IPS DF 19.7 (cell line): ENCODE results near the gene LRRC73.
"Not testable (repeated sequence)": the region's sequence is repeated elsewhere in the genome, so short reads cannot be mapped to it uniquely, and the experiment has no call there.

ENCODE experiments used
- DNase-seq: peaks from one replicate; pipeline ENCODE4 v3.0.0-alpha.2; 2013; ENCODE audit warnings: low read depth, low spot score

The LRRC73 gene, protein sequence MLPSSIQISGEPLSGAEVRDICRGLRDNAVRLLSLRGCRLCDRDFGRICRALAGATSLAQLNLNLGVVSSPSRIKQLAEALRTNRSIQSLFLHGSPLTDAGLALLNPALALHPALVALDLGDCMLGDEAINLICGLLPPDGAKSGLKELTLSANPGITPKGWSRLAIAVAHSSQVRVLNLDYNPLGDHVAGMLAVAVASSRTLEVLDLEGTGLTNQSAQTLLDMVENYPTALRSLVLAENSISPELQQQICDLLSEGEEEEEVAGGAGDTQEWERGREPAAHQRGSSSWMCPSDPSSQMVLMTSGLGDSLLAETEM

DNA sequence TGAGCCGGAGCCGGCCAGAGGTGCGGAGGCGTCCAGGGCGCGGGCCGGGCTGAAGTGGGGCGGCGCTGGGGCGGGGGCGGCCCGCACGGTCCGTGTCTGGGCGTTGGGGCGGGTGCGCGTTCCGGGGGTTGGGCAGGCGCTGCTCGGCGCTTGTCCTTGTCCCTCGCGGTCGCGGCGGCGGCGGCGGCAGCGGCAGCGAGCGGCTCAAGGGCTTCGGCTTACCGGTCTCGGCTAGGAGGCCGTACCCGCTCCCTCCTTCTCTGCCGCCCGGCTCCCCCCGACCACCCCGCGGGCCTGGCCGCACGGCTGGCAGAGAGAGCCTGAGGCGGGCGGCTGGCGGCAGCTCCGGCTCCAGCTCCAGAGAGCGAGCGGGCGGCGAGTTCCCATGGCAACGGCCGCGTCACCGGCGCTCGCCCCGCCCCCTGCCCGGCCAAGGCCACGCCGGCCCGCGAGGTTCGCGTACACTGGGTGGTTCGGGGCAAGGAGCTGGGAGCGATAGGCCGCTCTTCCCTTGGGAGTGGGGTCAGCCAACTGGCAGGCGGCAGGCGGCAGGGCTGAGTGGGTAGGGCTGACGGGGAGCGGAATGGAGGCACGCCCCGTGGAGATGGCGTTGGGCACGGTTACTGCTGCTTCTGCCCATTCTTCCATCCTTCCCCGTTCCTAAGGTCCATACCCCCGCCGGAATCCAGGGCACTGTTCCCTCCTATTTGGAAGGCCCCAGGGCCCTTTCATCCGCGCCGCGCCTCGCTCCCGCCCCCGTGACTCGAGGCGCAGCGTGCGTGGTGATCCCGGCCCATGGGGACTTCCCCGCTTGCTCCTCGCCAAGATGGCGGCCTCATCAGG lies at the start of gene LRRC73:
Gene LRRC73 (minus strand): TSS at position 363 of the 843 bp plus-strand sequence. CDS start 561 bp downstream, outside the sequence.
- no peak for DNase-seq

DNA sequence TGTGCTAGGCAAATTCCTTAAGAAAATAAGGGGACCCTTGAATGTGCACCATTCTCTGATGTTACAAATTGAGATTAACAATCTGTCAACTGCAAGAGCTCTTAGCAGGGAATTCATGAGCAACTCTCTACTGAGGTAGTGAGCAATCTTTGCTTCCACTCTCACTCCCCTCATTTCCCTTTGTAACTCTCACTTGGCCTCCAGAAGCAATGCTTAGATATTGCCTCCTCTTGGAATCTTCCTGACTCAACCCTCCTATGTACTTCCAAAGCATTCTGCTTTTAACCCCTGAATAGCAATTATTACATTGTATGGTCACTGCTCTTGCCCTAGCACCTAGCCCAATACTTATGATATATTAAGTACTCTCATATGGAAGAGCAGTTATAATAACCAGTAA lies 49.2 kb upstream of the LRRC73 start:
- DNase-seq = no peak

DNA sequence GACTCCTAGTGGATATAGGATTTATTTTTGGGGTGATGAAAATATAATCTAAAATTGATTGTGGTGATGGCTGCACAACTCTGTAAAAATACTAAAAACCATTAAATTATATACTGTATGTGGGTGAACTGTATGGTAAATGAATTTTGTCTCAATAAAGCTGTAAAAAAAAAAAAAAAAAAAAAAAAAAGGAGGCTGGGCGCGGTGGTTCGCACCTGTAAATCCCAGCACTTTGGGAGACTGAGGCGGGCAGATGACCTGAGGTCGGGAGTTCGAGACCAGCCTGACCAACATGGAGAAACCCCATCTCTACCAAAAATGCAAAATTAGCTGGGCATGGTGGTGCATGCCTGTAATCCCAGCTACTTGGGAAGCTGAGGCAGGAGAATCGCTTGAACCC lies 47.5 kb upstream of the LRRC73 start:
- not testable (repeated sequence) for DNase-seq

DNA sequence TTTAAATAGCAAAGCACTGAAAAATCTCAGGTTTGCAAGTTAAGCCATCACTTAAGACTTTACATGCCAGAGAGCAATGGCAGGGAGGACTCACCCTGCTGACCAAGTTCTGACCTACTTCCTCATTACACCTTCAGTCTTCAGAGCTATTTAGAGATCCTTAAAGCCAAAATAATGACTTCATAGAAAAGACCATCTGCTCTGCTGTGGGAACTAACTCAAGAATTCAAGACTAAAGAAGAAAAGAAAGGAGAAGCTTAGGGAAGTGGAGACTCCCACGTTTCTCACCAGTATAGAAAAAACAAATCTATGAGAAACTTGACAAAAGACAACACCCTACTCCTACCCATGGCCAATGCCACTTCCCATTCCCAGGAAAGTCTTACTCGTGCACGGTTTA lies 37.1 kb upstream of the LRRC73 start:
- DNase-seq = no peak

DNA sequence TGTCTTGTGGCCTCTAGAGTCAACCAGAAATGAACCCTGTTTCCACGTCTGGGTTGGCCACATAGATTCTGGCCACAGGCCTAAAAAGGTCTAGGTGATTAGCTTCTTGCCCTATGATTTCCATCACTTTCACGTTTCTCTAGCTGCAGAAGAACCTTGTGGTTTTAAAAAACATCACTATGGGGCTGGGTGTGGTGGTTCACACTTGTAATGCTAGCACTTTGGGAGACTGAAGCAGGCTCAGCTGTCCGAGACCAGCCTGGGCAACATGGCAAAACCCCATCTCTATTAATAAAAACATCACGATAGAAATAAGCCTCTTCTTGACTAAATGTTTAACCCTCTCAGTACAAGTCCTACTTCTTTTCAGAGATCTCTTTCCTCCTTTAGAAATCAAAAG lies 34.3 kb upstream of the LRRC73 start:
- DNase-seq = no peak

DNA sequence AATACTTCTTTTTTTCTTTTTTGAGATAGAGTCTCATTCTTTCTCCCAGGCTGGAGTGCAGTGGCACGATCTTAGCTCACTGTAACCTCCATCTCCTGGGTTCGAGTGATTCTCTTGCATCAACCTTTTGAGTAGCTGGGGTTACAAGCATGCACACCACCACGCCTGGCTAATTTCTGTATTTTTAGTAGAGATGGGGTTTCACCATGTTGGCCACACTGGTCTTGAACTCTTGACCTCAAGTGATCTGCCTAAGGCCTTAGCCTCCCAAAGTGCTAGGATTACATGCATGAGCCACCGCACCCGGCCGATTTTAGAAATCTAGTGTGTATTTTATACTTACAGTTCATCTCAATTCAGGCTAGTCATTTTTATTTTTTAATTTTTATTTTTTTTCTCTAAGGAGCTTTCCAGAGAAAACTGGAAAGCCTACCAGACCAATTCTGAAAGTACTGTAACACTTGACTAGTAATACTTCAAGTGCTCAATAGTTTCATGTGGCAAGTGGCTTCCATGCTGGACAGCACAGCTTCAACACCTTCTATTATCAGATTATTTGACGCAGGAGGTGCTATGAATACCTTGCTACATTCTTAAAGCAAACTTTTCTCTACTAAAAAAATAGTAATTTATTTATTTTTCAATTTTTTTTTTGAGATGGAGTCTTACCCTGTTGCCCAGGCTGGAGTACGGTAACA lies 31.8 kb upstream of the LRRC73 start:
- DNase-seq = no peak

DNA sequence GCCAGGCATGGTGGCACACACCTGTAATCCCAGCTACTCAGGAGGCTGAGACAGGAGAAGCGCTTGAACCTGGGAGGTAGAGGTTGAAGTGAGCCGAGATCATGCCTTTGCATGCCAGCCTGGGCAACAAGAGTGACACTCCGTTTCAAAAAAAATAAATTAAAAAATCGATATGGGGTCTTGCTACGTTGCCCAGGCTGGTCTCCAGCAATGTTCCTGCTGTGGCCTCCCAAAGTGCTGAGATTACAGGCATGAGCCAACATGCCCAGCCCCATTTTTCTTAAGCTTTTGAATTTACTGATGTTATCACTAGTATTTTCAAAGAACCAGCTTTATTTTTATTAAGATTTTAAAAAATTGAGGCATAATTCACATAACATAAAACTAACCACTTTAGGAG lies 30.4 kb upstream of the LRRC73 start:
- DNase-seq = no peak

DNA sequence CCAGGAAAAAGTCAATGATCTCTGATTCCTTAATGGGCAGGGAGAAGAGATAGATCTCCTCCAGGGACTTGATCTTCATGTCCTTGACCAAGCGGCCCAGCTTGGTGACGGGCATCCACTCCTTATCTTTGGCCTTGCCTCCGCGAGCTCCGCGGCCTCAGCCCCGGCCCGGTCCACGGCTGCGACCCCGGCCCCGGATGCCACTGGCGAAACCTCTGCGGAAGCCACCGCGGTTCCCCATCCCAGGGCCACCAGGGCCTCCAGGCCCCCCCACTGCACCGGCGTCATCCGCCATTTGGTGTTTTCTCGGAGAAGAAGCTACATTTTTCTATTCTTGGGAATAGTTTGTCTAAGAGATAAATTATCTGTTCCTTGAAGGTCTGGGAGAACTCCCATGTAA lies 29.3 kb upstream of the LRRC73 start:
- DNase-seq = not testable (repeated sequence)

DNA sequence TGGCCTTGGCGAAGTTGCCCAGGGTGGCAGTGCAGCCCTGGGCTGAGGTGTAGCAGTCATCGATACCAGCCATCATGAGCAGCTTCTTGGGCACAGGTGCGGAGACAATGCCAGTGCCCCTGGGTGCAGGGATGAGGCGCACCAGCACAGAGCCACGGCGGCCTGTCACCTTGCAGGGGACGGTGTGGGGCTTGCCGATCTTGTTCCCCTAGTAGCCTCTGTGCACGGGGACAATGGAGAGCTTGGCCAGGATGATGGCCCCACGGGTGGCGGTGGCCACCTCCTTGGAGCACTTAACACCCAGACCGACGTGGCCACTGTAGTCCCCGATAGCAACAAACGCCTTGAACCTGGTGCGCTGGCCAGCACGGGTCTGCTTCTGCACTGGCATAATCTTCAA lies 28.8 kb upstream of the LRRC73 start:
- not testable (repeated sequence) for DNase-seq

DNA sequence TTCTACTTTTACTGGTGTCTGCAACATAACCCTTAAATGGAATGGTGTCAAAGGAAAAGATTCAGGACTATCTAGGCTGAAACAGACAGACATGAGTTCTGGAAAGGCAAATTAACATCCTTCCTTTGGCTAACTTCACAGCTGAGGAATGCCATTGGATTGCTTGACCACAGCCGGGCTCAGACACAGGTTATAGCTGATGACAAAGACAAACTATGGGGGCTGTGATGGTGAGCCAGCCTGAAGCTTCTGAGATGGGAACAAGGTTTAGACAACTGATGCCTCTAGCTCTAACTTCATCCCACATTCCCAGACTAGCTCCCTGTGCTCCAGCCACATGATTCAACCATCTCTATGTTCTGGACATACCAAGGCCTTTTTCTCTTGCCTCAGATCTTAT lies 22.1 kb upstream of the LRRC73 start:
- DNase-seq = no peak

DNA sequence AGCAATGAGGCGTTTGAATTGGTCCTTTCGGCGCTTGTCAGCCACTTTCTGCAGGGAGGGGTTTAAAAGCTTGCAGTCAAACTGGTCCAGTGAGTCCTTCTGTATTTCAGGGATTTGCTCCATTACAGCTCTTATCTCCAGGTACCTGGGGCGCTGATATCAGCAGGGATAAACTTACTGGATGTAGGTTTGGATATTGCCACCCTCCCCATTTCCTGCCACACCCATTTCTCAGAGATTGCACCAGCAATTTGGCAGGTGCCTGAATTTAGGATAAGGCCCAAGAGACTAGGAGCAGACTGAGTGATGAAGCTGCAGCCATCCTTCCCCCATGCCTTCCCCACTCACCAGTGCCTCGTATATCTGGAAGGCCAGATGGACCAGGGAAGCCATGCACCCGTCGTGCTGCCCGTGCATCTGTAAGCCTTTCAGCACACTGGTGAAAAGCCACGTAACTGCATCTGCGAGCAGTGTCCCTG lies 14.4 kb upstream of the LRRC73 start:
- DNase-seq = no peak

DNA sequence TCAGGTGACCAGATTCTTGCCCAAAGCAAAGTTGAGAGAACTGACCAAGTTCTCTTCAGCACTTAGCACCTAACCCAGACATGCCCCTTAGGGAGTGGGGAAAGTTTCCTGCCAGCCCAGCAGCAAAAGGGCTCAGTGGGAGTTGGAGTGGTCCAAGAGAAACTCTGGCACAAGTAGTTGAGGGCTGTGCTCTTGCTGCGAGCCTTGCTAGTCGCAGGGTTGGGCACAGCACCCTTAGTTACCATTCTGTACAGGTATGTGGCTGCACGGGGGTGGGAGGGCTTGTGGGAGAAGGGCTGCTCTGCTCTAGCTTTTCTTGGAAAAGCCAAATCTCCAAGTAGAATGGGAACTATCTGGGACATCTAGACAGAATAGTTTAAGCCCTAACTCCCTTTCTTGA lies 13.1 kb upstream of the LRRC73 start:
- no peak for DNase-seq

DNA sequence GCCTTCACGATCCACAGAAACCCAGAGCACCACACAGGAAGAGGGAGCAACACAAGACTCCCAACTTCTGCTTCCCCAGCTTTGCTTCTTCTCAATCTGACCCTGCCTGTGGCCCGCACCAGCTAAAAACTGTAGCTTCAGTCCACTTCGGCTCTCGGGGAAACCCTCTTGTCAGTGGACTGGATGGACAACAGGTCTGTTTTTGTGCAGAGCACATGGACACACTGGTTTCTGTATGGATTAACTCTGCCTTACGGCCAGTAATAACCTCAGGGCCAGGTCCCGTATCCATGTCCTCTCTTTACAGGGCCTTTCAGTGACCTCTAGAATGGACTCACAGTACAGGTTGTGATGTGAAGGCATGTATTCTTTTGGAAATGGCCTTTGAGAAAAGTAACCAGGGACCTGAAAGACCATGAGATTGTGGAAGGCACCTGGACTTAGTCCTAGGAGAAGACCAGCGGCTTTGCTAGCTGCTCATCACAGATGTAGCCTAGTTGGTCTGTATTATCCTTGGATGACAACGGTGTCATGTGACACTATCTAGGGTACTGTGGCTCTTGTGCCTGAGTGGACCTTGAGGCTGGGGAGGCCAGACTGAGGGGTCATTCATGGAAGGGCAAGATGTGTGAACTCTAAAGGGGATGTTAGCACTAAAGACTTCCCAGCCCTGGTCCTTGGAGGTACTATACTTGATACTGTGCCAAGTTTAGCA lies 12.6 kb upstream of the LRRC73 start:
- no peak for DNase-seq

DNA sequence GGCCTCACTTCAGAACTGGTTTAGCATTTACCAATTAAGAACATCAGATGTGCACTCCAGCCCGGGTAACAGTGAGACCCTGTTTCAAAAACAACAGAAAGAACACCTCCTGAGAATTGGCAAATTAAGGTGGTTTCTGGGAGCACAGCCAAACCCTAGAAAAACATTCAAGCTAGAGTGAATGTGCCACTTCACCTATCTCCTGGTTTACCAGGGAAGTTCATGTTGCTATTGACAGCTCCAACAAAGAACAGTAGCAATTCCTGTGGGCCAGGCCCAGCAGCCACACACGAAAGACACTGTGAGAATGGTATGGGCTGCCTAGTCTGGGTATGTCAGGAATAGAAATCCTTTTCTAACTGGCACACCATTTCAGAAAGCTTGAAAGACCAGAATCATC lies 11.7 kb upstream of the LRRC73 start:
- no peak for DNase-seq

DNA sequence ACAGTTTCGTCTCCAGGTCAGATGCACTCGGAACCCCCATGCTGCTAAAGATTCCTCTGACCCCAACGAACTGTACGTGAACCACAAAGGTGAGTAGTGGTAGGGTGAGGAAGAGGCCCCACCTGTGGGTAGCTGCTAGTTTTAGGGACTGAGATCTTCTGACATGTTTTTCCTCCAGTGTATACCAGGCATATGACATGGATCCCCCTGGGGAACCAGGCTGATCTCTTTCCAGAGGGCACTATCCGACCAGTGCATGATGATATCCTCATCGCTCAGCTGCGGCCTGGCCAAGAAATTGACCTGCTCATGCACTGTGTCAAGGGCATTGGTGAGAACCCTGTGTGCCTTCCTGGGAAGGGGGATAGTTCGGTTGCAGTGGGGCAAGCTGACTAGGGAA lies 10.0 kb upstream of the LRRC73 start:
- DNase-seq = no peak

DNA sequence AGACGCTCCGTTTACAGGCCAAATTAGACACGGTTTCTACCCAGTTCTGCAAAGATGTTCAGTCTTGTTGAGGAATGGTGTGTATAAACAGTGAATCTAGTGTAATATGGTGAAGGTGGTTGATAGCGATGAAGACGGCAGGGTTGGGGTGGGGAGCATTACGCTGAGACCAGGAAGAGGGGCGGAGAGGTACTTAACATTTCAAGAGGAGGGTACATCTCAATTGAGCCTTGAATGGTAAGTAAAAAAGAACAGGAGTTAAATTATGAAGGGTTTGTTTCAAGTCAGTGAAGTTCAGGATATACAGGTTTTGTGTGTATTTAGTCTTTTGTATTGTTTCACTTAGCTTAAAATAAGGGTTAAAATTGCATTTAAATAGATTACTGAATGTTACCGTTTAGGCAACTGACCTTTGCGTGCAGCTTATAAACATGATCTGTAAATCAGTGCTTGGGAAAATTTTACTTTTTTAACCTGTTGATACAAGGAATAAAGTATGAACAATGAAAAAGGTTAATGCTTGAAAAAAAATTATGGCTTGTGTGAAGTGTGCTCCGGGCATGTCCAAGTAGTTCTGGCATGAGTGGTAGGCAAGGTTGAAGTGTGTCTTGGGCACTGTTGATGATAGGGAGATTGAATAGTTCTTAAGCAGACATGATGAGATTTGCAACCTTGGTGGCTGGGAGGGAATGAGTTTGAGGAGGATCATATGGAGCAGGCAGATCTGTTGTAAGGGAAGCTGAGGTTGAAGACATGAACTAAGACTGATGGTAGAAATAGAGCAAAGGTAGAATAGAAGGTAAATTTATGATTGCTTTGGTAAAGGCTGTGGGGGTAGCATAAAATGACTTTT lies 7.6 kb upstream of the LRRC73 start:
- no peak for DNase-seq

DNA sequence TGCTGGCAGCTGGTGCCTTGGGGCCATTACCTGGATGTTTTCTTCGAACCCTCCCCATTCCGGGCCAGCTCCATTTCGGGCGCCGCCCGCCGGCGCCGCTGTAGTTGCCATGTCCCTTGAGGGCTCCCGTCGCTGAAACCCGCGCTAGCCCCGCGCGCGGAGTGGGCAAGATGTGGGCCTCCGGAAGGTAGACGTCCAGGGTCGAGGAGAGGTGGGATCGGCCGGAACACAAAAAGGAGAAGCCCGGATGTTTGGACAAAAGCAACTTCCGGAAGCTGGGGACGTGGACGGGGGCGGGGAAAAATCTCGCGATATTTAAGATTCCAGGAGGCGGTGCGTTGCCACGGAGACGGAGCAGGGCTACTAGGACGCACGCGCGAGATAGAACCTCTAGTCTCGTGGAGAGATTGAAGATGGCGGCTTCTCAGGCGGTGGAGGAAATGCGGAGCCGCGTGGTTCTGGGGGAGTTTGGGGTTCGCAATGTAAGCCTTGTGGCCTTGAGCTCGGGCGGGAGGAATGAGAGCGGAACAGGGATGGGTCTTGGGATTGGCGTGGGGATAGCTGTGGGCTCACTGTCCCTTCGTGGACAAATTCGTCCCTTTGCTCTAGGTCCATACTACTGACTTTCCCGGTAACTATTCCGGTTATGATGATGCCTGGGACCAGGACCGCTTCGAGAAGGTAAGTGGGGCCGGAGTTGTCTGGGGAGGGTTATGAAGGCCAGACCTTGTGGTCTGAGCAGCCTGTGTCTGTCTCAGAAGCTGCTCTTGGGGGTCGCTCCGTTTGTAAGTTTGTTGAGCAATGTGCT lies 6.8 kb upstream of the LRRC73 start, which contains the start of the genes POLR1C and YIPF3:
Gene POLR1C (plus strand): TSS at position 393 of the 808 bp plus-strand sequence. CDS start 21 bp downstream, at position 414.
Gene YIPF3 (minus strand): TSS at position 230 of the 808 bp plus-strand sequence. CDS start 119 bp downstream, at position 111.
- DNase-seq = peak; percentile 90

DNA sequence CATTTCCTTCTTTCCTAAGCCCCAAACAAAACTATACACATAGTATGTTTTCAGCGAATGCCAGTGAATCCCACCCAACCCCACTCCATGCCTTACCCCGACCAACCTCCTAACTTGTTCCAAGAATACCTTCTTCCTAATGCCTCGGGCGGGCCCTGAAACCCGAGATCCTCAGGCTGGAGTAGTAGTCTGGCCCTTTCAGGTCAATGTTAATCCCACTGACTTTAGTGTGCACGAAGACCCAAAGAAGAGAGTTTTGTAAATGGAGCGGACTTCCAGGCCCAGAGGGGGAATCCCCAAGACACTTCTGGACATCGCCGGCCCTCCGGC lies 6.2 kb upstream of the LRRC73 start:
- DNase-seq = no peak

DNA sequence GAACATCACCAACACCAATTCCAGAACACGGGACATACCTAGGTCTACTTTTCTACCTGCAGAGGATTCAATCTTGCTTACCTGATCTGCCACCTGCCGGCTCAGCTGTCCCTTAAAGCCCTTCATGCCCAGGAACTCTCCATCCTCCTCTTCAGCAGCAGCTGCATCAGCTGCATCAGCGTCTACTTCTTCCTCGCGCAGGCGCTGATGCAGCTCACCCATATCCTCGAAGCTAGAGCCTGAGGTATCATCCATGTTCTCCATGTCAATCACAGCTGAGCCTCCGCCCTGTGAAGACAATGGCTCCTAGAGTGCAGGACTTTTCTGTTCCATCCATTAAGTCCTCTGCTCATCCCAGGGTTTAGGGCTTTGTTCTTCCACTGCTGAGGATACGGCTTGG lies 5.7 kb upstream of the LRRC73 start:
- no peak for DNase-seq
